ENCODE results near the gene MMD.

Gene MMD

GRCh38 chr17:55348749-55349354, 72.8 kb downstream of the MMD start:
- peak; percentile 55 for DNase-seq (ENCODE audit: low read depth)

- no peak for DNase-seq (ENCODE audit: low read depth)
Measured at GRCh38 chr17:55347341-55347740, 74.3 kb downstream of the MMD start.

- DNase-seq (ENCODE audit: low read depth), result no peak
Measured at GRCh38 chr17:55346658-55347057, 75.0 kb downstream of the MMD start.

- DNase-seq (ENCODE audit: low read depth), result no peak
Measured at GRCh38 chr17:55345132-55345531, 76.5 kb downstream of the MMD start.

GRCh38 chr17:55344514-55344997, 77.1 kb downstream of the MMD start:
- DNase-seq (ENCODE audit: low read depth), result no peak

GRCh38 chr17:55343900-55344513, 77.6 kb downstream of the MMD start:
- DNase-seq (ENCODE audit: low read depth), result no peak

- DNase-seq (ENCODE audit: low read depth), result no peak
Measured at GRCh38 chr17:55342800-55343585, 78.6 kb downstream of the MMD start.

Measured in EH (cell line).